Measurements from ENCODE around the gene SUGP1.

DNA sequence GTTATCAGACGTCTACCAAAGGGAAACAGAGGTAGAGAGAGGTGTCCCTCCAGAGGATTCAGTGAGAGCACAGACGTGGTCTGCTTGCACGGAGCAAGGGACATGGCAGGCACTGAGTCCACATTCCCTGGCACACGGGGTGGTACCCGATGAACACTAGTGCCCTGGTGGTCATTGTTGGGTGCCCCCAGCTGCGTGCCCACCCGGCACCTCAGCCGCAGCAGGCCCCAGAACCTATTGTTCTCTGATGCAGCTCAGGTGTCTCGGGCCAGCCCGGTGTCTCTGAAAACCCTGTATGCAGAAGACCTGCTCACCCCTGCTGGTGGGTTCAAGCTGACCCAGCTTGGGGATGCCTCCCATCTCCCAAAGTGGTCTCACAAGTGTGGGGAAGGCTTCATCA is 11.9 kb downstream of the SUGP1 start:
- TF ChIP-seq EZH2phosphoT487 (IDR thresholded peaks at IDR 0.05; ENCODE audit: low read depth, severe bottlenecking, unreplicated experiment) (no peak), CTCF (IDR thresholded peaks at IDR 0.05; ENCODE audit: poor library complexity) (no peak)
